Bronchial epithelial cell (primary cell): ENCODE measurements around the gene XKRX. TPM values are rescaled to one million over a fixed set of nuclear protein-coding genes. Genes with fewer than 3 reads are reported as not detected.
A peak's percentile ranks its signal among the peaks of the same experiment; 100 is the strongest.

Experiments
- DNase-seq: peaks from one replicate; pipeline ENCODE4 v3.0.0-alpha.2; 2010; ENCODE audit warnings: low read depth
- FAIRE-seq: peaks from 2 replicates; lab custom pipeline; 2011; peaks lifted over from hg19 to GRCh38; lab: Jason Lieb, UNC
- H3K27me3 ChIP-seq: 2 replicates; pipeline ENCODE4 v1.5.1; 2011; ENCODE audit warnings: low read length; ENCODE audit not compliant: control insufficient read depth, insufficient read depth
- H3K36me3 ChIP-seq: 2 replicates; pipeline ENCODE4 v1.5.1; 2011; ENCODE audit warnings: low read length; ENCODE audit not compliant: control insufficient read depth, insufficient read depth
- H3K4me3 ChIP-seq: 2 replicates; pipeline ENCODE4 v1.5.1; 2011; ENCODE audit warnings: mild to moderate bottlenecking, low read depth, low read length, control low read depth
- CTCF ChIP-seq: IDR thresholded peaks from 2 replicates; pipeline ENCODE4 v1.5.1; 2011; ENCODE audit warnings: mild to moderate bottlenecking, moderate library complexity, low read length, control low read depth, inconsistent platforms; ENCODE audit not compliant: insufficient read depth, severe bottlenecking
- total RNA-seq: library from RNA; depleted of rRNA; stranded (reverse); fragments of >200 nt; gene quantifications from 2 replicates; pipeline ENCODE4 v1.2.1, GENCODE V29; 2014

Gene XKRX
- total RNA-seq: under 0.01 and 1.9 TPM in 2 replicates

- Histone ChIP-seq H3K36me3 (no peaks in the 10 kb centered on the region), H3K4me3 (peak within 1 kb of the TSS; percentile 49), H3K27me3 (no peaks in the 10 kb centered on the region)
- DNase-seq (peak; percentile 44), FAIRE-seq (no peak)
- no peak for TF ChIP-seq CTCF
Measured at GRCh38 chrX:100928660-100929613, at the start of gene XKRX. TSS of gene XKRX (minus strand) at chrX:100928917. CDS start at chrX:100928304, 613 bp downstream.

- H3K4me3 ChIP-seq: no peak overlapping the region
- H3K27me3 ChIP-seq: no peaks in the 10 kb centered on the region
- DNase-seq (peak; percentile 44), FAIRE-seq (no peak)
- no peak for TF ChIP-seq CTCF
- no peaks in the 10 kb centered on the region for H3K36me3 ChIP-seq
Measured at GRCh38 chrX:100976211-100976610, 47.5 kb upstream of the XKRX start.

- DNase-seq (peak; percentile 32), FAIRE-seq (no peak)
- no peak overlapping the region for H3K4me3 ChIP-seq
- no peak for TF ChIP-seq CTCF
- H3K36me3 ChIP-seq: no peaks in the 10 kb centered on the region
- H3K27me3 ChIP-seq: no peaks in the 10 kb centered on the region
Measured at GRCh38 chrX:100975212-100975611, 46.5 kb upstream of the XKRX start.

GRCh38 chrX:100973411-100973810, 44.7 kb upstream of the XKRX start:
- no peaks in the 10 kb centered on the region for H3K27me3 ChIP-seq
- FAIRE-seq (no peak), DNase-seq (peak; percentile 84)
- H3K36me3 ChIP-seq: no peaks in the 10 kb centered on the region
- no peak overlapping the region for H3K4me3 ChIP-seq
- no peak for TF ChIP-seq CTCF

GRCh38 chrX:100969936-100970335, 41.2 kb upstream of the XKRX start:
- no peaks in the 10 kb centered on the region for H3K27me3 ChIP-seq
- DNase-seq (no peak), FAIRE-seq (no peak)
- TF ChIP-seq CTCF: no peak
- no peaks in the 10 kb centered on the region for H3K36me3 ChIP-seq
- no peak overlapping the region for H3K4me3 ChIP-seq
